ENCODE results near the gene CNGA3. TPM values are rescaled to one million over a fixed set of nuclear protein-coding genes. Genes with fewer than 3 reads are reported as not detected.

CNGA3 gene
- total and polyA plus RNA-seq, 2 of the 4 experiments (the other 2 are of a cell fraction), result under 0.01 TPM; not detected in 1

DNA sequence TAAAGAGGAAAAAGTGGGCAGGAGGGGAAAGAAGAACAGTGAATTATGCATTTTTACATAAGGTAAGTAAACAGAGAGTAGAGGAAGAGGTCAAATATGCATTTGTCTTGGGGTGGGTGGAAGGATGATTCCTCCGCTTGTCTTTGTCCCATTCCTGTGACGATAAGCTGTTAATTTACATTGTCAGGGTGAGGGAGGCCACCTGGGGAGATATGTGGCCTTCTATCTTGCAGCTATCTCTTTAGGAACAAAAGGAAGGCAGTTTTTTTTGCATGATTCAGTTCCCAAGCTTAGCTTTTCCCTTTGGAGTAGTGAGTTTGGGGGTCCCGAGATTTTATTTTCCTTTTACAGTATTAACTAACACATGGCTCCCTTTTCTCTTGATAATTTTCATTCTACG is 96.2 kb downstream of the CNGA3 start:
- ChIA-PET POLR2A (ENCODE audit: unreplicated experiment) (no interaction called here), CTCF (interaction anchor here (1.2 kb wide), 1 partner anchor 30 kb away, joined by 3 read pairs; no protein-coding TSS in a partner anchor)
- in situ Hi-C loops (cut with MboI; ENCODE audit: low sequenced_read_pairs) (no loop called here), dilution Hi-C loops (cut with HindIII; ENCODE audit: low sequenced_read_pairs, unreplicated experiment) (no loop called here), intact Hi-C loops (cut with micrococcal nuclease) (loop anchor here (10.0 kb wide), 1 partner anchor 162 kb away; the partner anchor contains the start of genes COA5 and UNC50)
- Histone ChIP-seq H3K9me1 (ENCODE audit: insufficient read depth, low read length) (peaks cover 8% of the 10 kb centered on the region), H3K27me3 (ENCODE audit: control insufficient read depth, insufficient read depth, low read length) (peaks cover 4% of the 10 kb centered on the region), H3K56ac (ENCODE audit: extremely low read depth, insufficient read depth, low read length) (no peak overlapping the region), H3K9ac (ENCODE audit: low read depth, low read length) (no peak overlapping the region), H4K5ac (ENCODE audit: low read depth, low read length) (no peak overlapping the region), H2BK20ac (ENCODE audit: low read depth, low read length) (no peak overlapping the region), H4K91ac (ENCODE audit: insufficient read depth, low read depth, low read length) (no peak overlapping the region), H3K4me2 (ENCODE audit: low read depth, low read length) (no peak overlapping the region), H3K9me3 (ENCODE audit: control insufficient read depth, insufficient read depth, low read length) (no peaks in the 10 kb centered on the region), H2BK5ac (ENCODE audit: low read depth, low read length, poor library complexity, severe bottlenecking) (no peak overlapping the region), H2BK120ac (ENCODE audit: low read depth, low read length) (no peak overlapping the region), H3K4me1 (ENCODE audit: control insufficient read depth, insufficient read depth, low read length) (peaks cover 6% of the 10 kb centered on the region), H3K36me3 (ENCODE audit: control insufficient read depth, insufficient read depth, low read length) (no peaks in the 10 kb centered on the region), H3K18ac (ENCODE audit: low read depth, low read length) (no peak overlapping the region), H3K27ac (ENCODE audit: insufficient read depth, low read length) (no peak overlapping the region), H3K14ac (replicated peaks; ENCODE audit: low read depth, low read length) (no peak overlapping the region), H3K23ac (ENCODE audit: low read depth, low read length) (no peak overlapping the region), H4K20me1 (ENCODE audit: insufficient read depth, low read length) (peaks cover 16% of the 10 kb centered on the region), H2BK15ac (ENCODE audit: low read depth, low read length) (no peak overlapping the region), H4K8ac (ENCODE audit: low read depth in 2 of 2, low read length in 2 of 2) (no peak overlapping the region), H2AK9ac (replicated peaks; ENCODE audit: low read depth, low read length, poor library complexity) (no peak overlapping the region), H3K79me1 (ENCODE audit: low read depth in 1 of 2, low read length in 2 of 2) (peaks cover 11 to 26% of the 10 kb centered on the region in 2 experiments; a peak in 3 of 4 replicates), H2AK5ac (ENCODE audit: low read depth, low read length) (no peak overlapping the region), H3K4ac (ENCODE audit: low read depth, low read length) (no peak overlapping the region), H2AFZ (replicated peaks; ENCODE audit: low read length, poor library complexity) (no peak overlapping the region), H3K4me3 (ENCODE audit: insufficient read depth, low read depth, low read length) (no peak overlapping the region)
- WGBS, 2 experiments (ENCODE audit: extremely low coverage in 2 of 2, insufficient read length in 1 of 2), result no CpG with 5 or more reads among the region's 4 CpGs
- DNase-seq (no peak), ATAC-seq (ENCODE audit: low read depth) (no peak)
- BruUV-seq (replicated peaks), result no TSS peak
- TF ChIP-seq NFE2L2 (IDR thresholded peaks at IDR 0.05; ENCODE audit: low read depth, low read length) (no peak), MAFK (IDR thresholded peaks at IDR 0.05; ENCODE audit: low read depth, low read length) (no peak), CHD1 (IDR thresholded peaks at IDR 0.05; ENCODE audit: low read depth, low read length) (no peak), POLR2A (IDR thresholded peaks at IDR 0.05; ENCODE audit: low read depth, low read length) (no peak), RFX5 (IDR thresholded peaks at IDR 0.05; ENCODE audit: low read depth, low read length) (no peak), MXI1 (IDR thresholded peaks at IDR 0.05; ENCODE audit: borderline replicate concordance, low read depth, low read length) (no peak), SMC3 (IDR thresholded peaks at IDR 0.05; ENCODE audit: low read depth, low read length) (no peak), BHLHE40 (IDR thresholded peaks at IDR 0.05; ENCODE audit: low read depth, low read length) (no peak), CEBPB (IDR thresholded peaks at IDR 0.05; ENCODE audit: low read depth, low read length) (no peak), FOS (IDR thresholded peaks at IDR 0.05; ENCODE audit: low read depth, low read length) (no peak), RCOR1 (IDR thresholded peaks at IDR 0.05; ENCODE audit: insufficient replicate concordance, low read length) (no peak), RAD21 (IDR thresholded peaks at IDR 0.05; ENCODE audit: low read length) (no peak), MAZ (IDR thresholded peaks at IDR 0.05; ENCODE audit: borderline replicate concordance, low read depth, low read length) (no peak)
- TF ChIP-seq, protein P1, sequence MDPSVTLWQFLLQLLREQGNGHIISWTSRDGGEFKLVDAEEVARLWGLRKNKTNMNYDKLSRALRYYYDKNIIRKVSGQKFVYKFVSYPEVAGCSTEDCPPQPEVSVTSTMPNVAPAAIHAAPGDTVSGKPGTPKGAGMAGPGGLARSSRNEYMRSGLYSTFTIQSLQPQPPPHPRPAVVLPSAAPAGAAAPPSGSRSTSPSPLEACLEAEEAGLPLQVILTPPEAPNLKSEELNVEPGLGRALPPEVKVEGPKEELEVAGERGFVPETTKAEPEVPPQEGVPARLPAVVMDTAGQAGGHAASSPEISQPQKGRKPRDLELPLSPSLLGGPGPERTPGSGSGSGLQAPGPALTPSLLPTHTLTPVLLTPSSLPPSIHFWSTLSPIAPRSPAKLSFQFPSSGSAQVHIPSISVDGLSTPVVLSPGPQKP (IDR thresholded peaks at IDR 0.05; ENCODE audit: borderline replicate concordance, low read depth, low read length), result no peak
- TF ChIP-seq, protein P2, sequence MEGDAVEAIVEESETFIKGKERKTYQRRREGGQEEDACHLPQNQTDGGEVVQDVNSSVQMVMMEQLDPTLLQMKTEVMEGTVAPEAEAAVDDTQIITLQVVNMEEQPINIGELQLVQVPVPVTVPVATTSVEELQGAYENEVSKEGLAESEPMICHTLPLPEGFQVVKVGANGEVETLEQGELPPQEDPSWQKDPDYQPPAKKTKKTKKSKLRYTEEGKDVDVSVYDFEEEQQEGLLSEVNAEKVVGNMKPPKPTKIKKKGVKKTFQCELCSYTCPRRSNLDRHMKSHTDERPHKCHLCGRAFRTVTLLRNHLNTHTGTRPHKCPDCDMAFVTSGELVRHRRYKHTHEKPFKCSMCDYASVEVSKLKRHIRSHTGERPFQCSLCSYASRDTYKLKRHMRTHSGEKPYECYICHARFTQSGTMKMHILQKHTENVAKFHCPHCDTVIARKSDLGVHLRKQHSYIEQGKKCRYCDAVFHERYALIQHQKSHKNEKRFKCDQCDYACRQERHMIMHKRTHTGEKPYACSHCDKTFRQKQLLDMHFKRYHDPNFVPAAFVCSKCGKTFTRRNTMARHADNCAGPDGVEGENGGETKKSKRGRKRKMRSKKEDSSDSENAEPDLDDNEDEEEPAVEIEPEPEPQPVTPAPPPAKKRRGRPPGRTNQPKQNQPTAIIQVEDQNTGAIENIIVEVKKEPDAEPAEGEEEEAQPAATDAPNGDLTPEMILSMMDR (conservative IDR thresholded peaks at IDR 0.05; ENCODE audit: low read depth, low read length), result no peak
- TF ChIP-seq, protein P3, sequence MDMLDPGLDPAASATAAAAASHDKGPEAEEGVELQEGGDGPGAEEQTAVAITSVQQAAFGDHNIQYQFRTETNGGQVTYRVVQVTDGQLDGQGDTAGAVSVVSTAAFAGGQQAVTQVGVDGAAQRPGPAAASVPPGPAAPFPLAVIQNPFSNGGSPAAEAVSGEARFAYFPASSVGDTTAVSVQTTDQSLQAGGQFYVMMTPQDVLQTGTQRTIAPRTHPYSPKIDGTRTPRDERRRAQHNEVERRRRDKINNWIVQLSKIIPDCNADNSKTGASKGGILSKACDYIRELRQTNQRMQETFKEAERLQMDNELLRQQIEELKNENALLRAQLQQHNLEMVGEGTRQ (IDR thresholded peaks at IDR 0.05; ENCODE audit: low read depth, low read length), result no peak

Measured in IMR-90 (cell line).